ENCODE data around the gene HSPA12B. TPM values are rescaled to one million over a fixed set of nuclear protein-coding genes. Genes with fewer than 3 reads are reported as not detected.

HSPA12B gene
- polyA plus RNA-seq, 4 donors: 13.3 to 19.0 (median 14.6) TPM

Other genes starting within 250 kb of the HSPA12B start
- gene GFRA4, start 69.3 kb upstream of the HSPA12B start, polyA plus RNA-seq (ENCODE audit: insufficient read length in 4 of 4): under 1 TPM in 2 of 4 donors, not detected in 2; 0.13 to 0.20 TPM
- gene ADAM33, start 50.7 kb upstream of the HSPA12B start, polyA plus RNA-seq (ENCODE audit: insufficient read length in 4 of 4): 10 to 100 TPM in 1 of 4 donors, 1 to 10 TPM in 3; 6.5 to 10.5 (median 8.8) TPM
- 1 to 10 TPM in 1 of 4 donors, under 1 TPM in 3; 0.51 to 1.3 (median 0.76) TPM for gene SIGLEC1, start 20.1 kb upstream of the HSPA12B start, polyA plus RNA-seq (ENCODE audit: insufficient read length in 4 of 4)
- gene ADISSP, start 35.1 kb downstream of the HSPA12B start, polyA plus RNA-seq (ENCODE audit: insufficient read length in 4 of 4): 10 to 100 TPM; 19.7 to 26.8 (median 24.1) TPM
- 1 to 10 TPM; 1.3 to 3.1 (median 1.7) TPM for gene SPEF1, start 48.8 kb downstream of the HSPA12B start, polyA plus RNA-seq (ENCODE audit: insufficient read length in 4 of 4)
- 10 to 100 TPM; 37.3 to 52.2 (median 40.1) TPM for gene CENPB, start 54.1 kb downstream of the HSPA12B start, polyA plus RNA-seq (ENCODE audit: insufficient read length in 4 of 4)
- gene CDC25B, start 63.6 kb downstream of the HSPA12B start, polyA plus RNA-seq (ENCODE audit: insufficient read length in 4 of 4): 10 to 100 TPM; 33.7 to 43.1 (median 38.4) TPM
- 10 to 100 TPM in 2 of 4 donors, 1 to 10 TPM in 2; 8.5 to 11.3 (median 9.9) TPM for gene AP5S1, start 87.9 kb downstream of the HSPA12B start, polyA plus RNA-seq (ENCODE audit: insufficient read length in 4 of 4)
- 10 to 100 TPM; 24.7 to 29.8 (median 26.6) TPM for gene MAVS, start 114.1 kb downstream of the HSPA12B start, polyA plus RNA-seq (ENCODE audit: insufficient read length in 4 of 4)
- 10 to 100 TPM; 30.9 to 41.2 (median 33.8) TPM for gene PANK2, start 156.7 kb downstream of the HSPA12B start, polyA plus RNA-seq (ENCODE audit: insufficient read length in 4 of 4)

Measured in right renal pelvis (tissue), 4 donors.